ENCODE data around the gene ANK3.

DNA sequence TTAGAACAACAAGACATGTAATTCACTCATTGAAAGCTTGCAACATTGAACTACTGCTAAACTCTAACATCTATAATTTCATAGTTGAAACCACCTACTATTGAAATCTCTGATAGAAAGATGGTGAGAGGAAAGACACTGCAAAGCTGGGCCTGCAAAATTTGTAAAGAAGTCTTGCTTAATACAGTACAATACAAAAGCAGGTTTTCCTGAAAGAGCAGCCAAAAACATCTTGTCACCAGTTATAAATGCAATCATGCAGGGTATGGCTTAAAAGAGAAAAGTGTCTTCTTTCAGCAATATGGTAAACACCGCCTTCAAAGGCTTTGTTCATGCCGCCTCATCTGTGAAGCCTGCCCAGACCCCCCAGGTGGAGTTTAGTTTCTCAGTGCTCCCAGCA lies 109.2 kb downstream of the ANK3 start:
- TF ChIP-seq POLR2A (IDR thresholded peaks at IDR 0.05) (no peak), POLR2AphosphoS5 (IDR thresholded peaks at IDR 0.05; ENCODE audit: insufficient read depth in 1 of 2, low read depth in 1 of 2) (no peak)
- TF ChIP-seq, protein P1, sequence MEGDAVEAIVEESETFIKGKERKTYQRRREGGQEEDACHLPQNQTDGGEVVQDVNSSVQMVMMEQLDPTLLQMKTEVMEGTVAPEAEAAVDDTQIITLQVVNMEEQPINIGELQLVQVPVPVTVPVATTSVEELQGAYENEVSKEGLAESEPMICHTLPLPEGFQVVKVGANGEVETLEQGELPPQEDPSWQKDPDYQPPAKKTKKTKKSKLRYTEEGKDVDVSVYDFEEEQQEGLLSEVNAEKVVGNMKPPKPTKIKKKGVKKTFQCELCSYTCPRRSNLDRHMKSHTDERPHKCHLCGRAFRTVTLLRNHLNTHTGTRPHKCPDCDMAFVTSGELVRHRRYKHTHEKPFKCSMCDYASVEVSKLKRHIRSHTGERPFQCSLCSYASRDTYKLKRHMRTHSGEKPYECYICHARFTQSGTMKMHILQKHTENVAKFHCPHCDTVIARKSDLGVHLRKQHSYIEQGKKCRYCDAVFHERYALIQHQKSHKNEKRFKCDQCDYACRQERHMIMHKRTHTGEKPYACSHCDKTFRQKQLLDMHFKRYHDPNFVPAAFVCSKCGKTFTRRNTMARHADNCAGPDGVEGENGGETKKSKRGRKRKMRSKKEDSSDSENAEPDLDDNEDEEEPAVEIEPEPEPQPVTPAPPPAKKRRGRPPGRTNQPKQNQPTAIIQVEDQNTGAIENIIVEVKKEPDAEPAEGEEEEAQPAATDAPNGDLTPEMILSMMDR (IDR thresholded peaks at IDR 0.05): no peak

All from vagina (tissue), 2 donors.